HepG2 (cell line): ENCODE data around the gene CRADD. TPM values are rescaled to one million over a fixed set of nuclear protein-coding genes. Genes with fewer than 3 reads are reported as not detected.

ENCODE experiments used
- ATAC-seq: fragments of 200-7000 bp; cut with Tn5 transposase; 3 replicates; pipeline ENCODE4 v1.9.1; 2020; ENCODE audit warnings: mild to moderate bottlenecking, moderate library complexity
- BruUV-seq: library from RNA; stranded (reverse); fragments of 400-500 nt; replicated peaks from 2 replicates; lab custom pipeline; 2021; lab: Mats Ljungman, UMichigan
- CTCF ChIA-PET: fragments of 300-600 bp; formaldehyde crosslinking; extraction: SDS; loops from one replicate; lab custom pipeline; 2021; ENCODE audit warnings: low total read pairs, inconsistent platforms, low intra/inter-chr PET ratio; lab: Yijun Ruan, JAX
- POLR2A ChIA-PET: fragments of 350-600 bp; sonication (Branson Sonifier 250); formaldehyde crosslinking; loops from one replicate; lab custom pipeline; 2020; ENCODE audit warnings: antibody characterized with exemption, inconsistent platforms; lab: Yijun Ruan, JAX
- DNase-seq: peaks from one replicate; pipeline ENCODE4 v3.0.0-alpha.2; 2015; ENCODE audit warnings: low spot score
- FAIRE-seq: peaks from 3 replicates; lab custom pipeline; 2011; peaks lifted over from hg19 to GRCh38; lab: Jason Lieb, UNC
- H2AFZ ChIP-seq: one replicate; pipeline ENCODE4 v1.6.1; 2011; ENCODE audit warnings: low read length, inconsistent platforms
- H3K27ac ChIP-seq: fragments of 300-600 bp; 3 replicates; pipeline ENCODE4 v1.8.0; 2011; ENCODE audit warnings: mixed run types, mild to moderate bottlenecking, mixed read lengths, low read length, inconsistent platforms; ENCODE audit not compliant: insufficient read depth; ENCODE audit errors: extremely low read length
- H3K27me3 ChIP-seq, 2 experiments: fragments of 200-600 bp in 1 of 2; 2 replicates in 1 of 2; 3 replicates in 1 of 2; pipeline versions ENCODE4 v1.6.0 to v1.8.0; 2011; ENCODE audit warnings: low read length in 2 of 2, mild to moderate bottlenecking in 2 of 2, moderate library complexity in 2 of 2, inconsistent platforms in 1 of 2; ENCODE audit not compliant: insufficient read depth in 2 of 2, control insufficient read depth in 1 of 2
- H3K36me3 ChIP-seq, 2 experiments: fragments of 200-600 bp in 1 of 2; replicated peaks in 1 of 2; 2 replicates in 1 of 2; 3 replicates in 1 of 2; pipeline versions ENCODE4 v1.5.1 to v1.8.0; 2011; ENCODE audit warnings: low read length in 2 of 2, inconsistent platforms in 1 of 2; ENCODE audit not compliant: insufficient read depth in 2 of 2, control insufficient read depth in 1 of 2
- H3K4me1 ChIP-seq: 2 replicates; pipeline ENCODE4 v1.5.1; 2012; ENCODE audit warnings: low read length, inconsistent platforms; ENCODE audit not compliant: insufficient read depth
- H3K4me2 ChIP-seq: 2 replicates; pipeline ENCODE4 v1.6.0; 2011; ENCODE audit warnings: low read depth, low read length, inconsistent platforms
- H3K4me3 ChIP-seq, 3 experiments: fragments of 200-600 bp in 1 of 3; sonication (generic), shearing (Covaris generic) in 1 of 3; replicated peaks in 1 of 3; 2 replicates each; pipeline ENCODE4 v1.5.1; 2011 to 2016; ENCODE audit warnings: low read length in 3 of 3, inconsistent platforms in 2 of 3, low read depth in 2 of 3, mild to moderate bottlenecking in 2 of 3, control low read depth in 1 of 3, mixed read lengths in 1 of 3; ENCODE audit not compliant: insufficient read depth in 1 of 3
- H3K79me2 ChIP-seq: one replicate; pipeline ENCODE4 v1.6.1; 2011; ENCODE audit warnings: low read length, inconsistent platforms; ENCODE audit not compliant: insufficient read depth
- H3K9ac ChIP-seq: 2 replicates; pipeline ENCODE4 v1.6.0; 2011; ENCODE audit warnings: mild to moderate bottlenecking, low read depth, low read length, inconsistent platforms; ENCODE audit not compliant: insufficient read depth
- H3K9me3 ChIP-seq: 2 replicates; pipeline ENCODE4 v1.5.1; 2012; ENCODE audit warnings: mild to moderate bottlenecking, low read length
- H4K20me1 ChIP-seq: 2 replicates; pipeline ENCODE4 v1.6.0; 2011; ENCODE audit warnings: inconsistent platforms, mild to moderate bottlenecking, low read length, moderate library complexity; ENCODE audit not compliant: insufficient read depth
- CBX2 ChIP-seq, 2 experiments: fragments of 200-600 bp in 1 of 2; sonication (generic); formaldehyde crosslinking in 1 of 2; IDR thresholded peaks; 2 replicates each; pipeline versions ENCODE4 v1.7.0 to v1.8.1; 2018 to 2022; ENCODE audit warnings: low read depth in 2 of 2, low read length in 1 of 2, mild to moderate bottlenecking in 1 of 2, missing genetic modification reagents in 1 of 2
- CEBPB ChIP-seq: IDR thresholded peaks from 2 replicates; pipeline ENCODE4 v1.6.1; 2011; ENCODE audit warnings: low read depth, low read length, improper control_type of control experiment, borderline replicate concordance
- ELF1 ChIP-seq: sonication (generic); formaldehyde crosslinking; IDR thresholded peaks from 2 replicates; pipeline ENCODE4 v1.4.0; 2020; ENCODE audit warnings: missing genetic modification reagents
- FOXK1 ChIP-seq: sonication (generic); formaldehyde crosslinking; IDR thresholded peaks from 2 replicates; pipeline ENCODE4 v1.4.0; 2020; ENCODE audit warnings: low read depth, missing genetic modification reagents, borderline replicate concordance
- HNF1A ChIP-seq, 2 experiments: sonication (generic) in 1 of 2; formaldehyde crosslinking in 1 of 2; IDR thresholded peaks; 2 replicates each; pipeline versions ENCODE4 v1.4.0 to v1.6.1; 2016 to 2020; ENCODE audit warnings: borderline replicate concordance in 1 of 2, low read depth in 1 of 2, mild to moderate bottlenecking in 1 of 2, missing genetic modification reagents in 1 of 2
- KMT2B ChIP-seq: IDR thresholded peaks from 2 replicates; pipeline ENCODE4 v1.6.1; 2016; ENCODE audit warnings: missing genetic modification reagents, missing compliant biosample characterization
- TBP ChIP-seq: sonication (generic); formaldehyde crosslinking; IDR thresholded peaks from 2 replicates; pipeline ENCODE4 v1.5.0; 2020; ENCODE audit warnings: missing genetic modification reagents
- THAP11 ChIP-seq: IDR thresholded peaks from 2 replicates; pipeline ENCODE4 v1.6.1; 2016; ENCODE audit warnings: missing biosample characterization, missing genetic modification reagents
- ZBTB40 ChIP-seq, 2 experiments: fragments of 450-650 bp in 1 of 2; sonication (generic) in 1 of 2; formaldehyde crosslinking in 1 of 2; IDR thresholded peaks; 2 replicates each; pipeline versions ENCODE4 v1.6.1 to v1.8.0; 2016 to 2022; ENCODE audit warnings: antibody characterized with exemption in 1 of 2, mild to moderate bottlenecking in 1 of 2, missing genetic modification reagents in 1 of 2
- ZKSCAN8 ChIP-seq: IDR thresholded peaks from 2 replicates; pipeline ENCODE4 v1.6.1; 2016; ENCODE audit warnings: borderline replicate concordance, missing genetic modification reagents, missing compliant biosample characterization
- ZNF605 ChIP-seq: sonication (generic); formaldehyde crosslinking; IDR thresholded peaks from 2 replicates; pipeline ENCODE4 v1.8.0; 2022; ENCODE audit warnings: mild to moderate bottlenecking, missing genetic modification reagents
- WGBS: methylation state at CpG from one replicate; pipeline ENCODE4 v1.1.6; 2017; ENCODE audit warnings: low lambda C conversion rate; 5-methylcytosine and 5-hydroxymethylcytosine counted together
- in situ Hi-C: cut with HindIII; loops from 2 replicates; pipeline ENCODE4 v1.10.0; 2017; ENCODE audit warnings: low pct_unique_long_range_greater_than_20kb; ENCODE audit not compliant: extremely low pct_ligation_motif_present
- intact Hi-C: fragments of 100-400 bp; cut with micrococcal nuclease; formaldehyde crosslinking; loops from one replicate; pipeline ENCODE4 v1.10.0; 2022; ENCODE audit not compliant: unreplicated experiment
- polyA plus RNA-seq, 8 experiments: library from polyadenylated mRNA; depleted of rRNA in 3 of 8; stranded (reverse) in 7 of 8; unstranded in 1 of 8; fragments of >200 nt; fragmentation: Illumina TruSeq in 4 of 8; extraction: Trizol in 4 of 8; gene quantifications; 2 replicates each; pipeline versions ENCODE4 v1.2.1 to v1.2.3, GENCODE V29; 2011 to 2016; ENCODE audit warnings: low read depth in 4 of 8, missing spikeins in 1 of 8, mixed read lengths in 1 of 8; ENCODE audit not compliant: insufficient read depth in 1 of 8
- total RNA-seq, 5 experiments: library from RNA; depleted of rRNA; stranded (reverse); fragments of >200 nt; fragmentation: Illumina TruSeq; extraction: Trizol; gene quantifications; 2 replicates each; pipeline ENCODE4 v1.2.3, GENCODE V29; 2016; ENCODE audit warnings: low read depth in 1 of 5

Gene CRADD
- total and polyA plus RNA-seq, 2 of the 13 experiments (the other 11 are each of a cell fraction or from before 2014, with no cell fraction given): 12.4 to 18.8 TPM

GRCh38 chr12:93777254-93777653, 100.1 kb downstream of the CRADD start:
- Histone ChIP-seq H3K4me2 (no peak overlapping the region), H3K79me2 (no peaks in the 10 kb centered on the region), H3K4me1 (no peaks in the 10 kb centered on the region), H2AFZ (no peak overlapping the region), H3K4me3 (no peak overlapping the region), H3K9me3 (no peaks in the 10 kb centered on the region), H3K27ac (no peak overlapping the region), H3K27me3 (no peaks in the 10 kb centered on the region), H4K20me1 (no peaks in the 10 kb centered on the region), H3K36me3 (no peaks in the 10 kb centered on the region), H3K9ac (no peak overlapping the region)
- 71% methylated on average over 3 of the region's 3 CpGs for WGBS
- intact Hi-C loops (no loop called here), in situ Hi-C loops (no loop called here)
- no TSS peak for BruUV-seq
- ATAC-seq: no peak
- FAIRE-seq: no peak
- CTCF ChIA-PET: no interaction called here
- POLR2A ChIA-PET: no interaction called here
- no peak for DNase-seq
- no peak for TF ChIP-seq FOXK1 (CRISPR knock-in tag)
- TF ChIP-seq THAP11: no peak
- no peak for TF ChIP-seq HNF1A (IDR thresholded peaks at IDR 0.05; ENCODE audit: low read depth)
- no peak for TF ChIP-seq HNF1A (CRISPR knock-in tag; IDR thresholded peaks at IDR 0.05; ENCODE audit: borderline replicate concordance)
- TF ChIP-seq CBX2 (IDR thresholded peaks at IDR 0.05; ENCODE audit: low read depth, low read length): no peak
- TF ChIP-seq CBX2 (CRISPR knock-in tag; IDR thresholded peaks at IDR 0.05; ENCODE audit: low read depth): no peak
- no peak for TF ChIP-seq ZKSCAN8
- no peak for TF ChIP-seq ELF1 (CRISPR knock-in tag)
- no peak for TF ChIP-seq CEBPB
- no peak for TF ChIP-seq KMT2B
- TF ChIP-seq ZNF605: no peak
- TF ChIP-seq TBP (CRISPR knock-in tag): no peak
- TF ChIP-seq ZBTB40 (IDR thresholded peaks at IDR 0.05): no peak
- TF ChIP-seq ZBTB40 (CRISPR knock-in tag; IDR thresholded peaks at IDR 0.05): no peak
